GM21526 (cell line): ENCODE data around the gene CATSPERZ.

Experiments used
- ATAC-seq: cut with Tn5 transposase; IDR thresholded peaks from one replicate; pipeline ENCODE4 v1.9.1; 2021; ENCODE audit warnings: moderate library complexity; ENCODE audit not compliant: unreplicated experiment, low FRiP score

The CATSPERZ gene

GRCh38 chr11:64263021-64263946 is 36.9 kb upstream of the CATSPERZ start:
- no peak for ATAC-seq

- ATAC-seq = no peak
These were observed 36.2 kb upstream of the CATSPERZ start for GRCh38 chr11:64263947-64264317.

- no peak for ATAC-seq
These were observed 35.7 kb upstream of the CATSPERZ start for GRCh38 chr11:64264371-64264852.

- no peak for ATAC-seq
These were observed 34.7 kb upstream of the CATSPERZ start for GRCh38 chr11:64265176-64266160.

- ATAC-seq = no peak
These were observed 33.8 kb upstream of the CATSPERZ start for GRCh38 chr11:64266339-64266738.

DNA sequence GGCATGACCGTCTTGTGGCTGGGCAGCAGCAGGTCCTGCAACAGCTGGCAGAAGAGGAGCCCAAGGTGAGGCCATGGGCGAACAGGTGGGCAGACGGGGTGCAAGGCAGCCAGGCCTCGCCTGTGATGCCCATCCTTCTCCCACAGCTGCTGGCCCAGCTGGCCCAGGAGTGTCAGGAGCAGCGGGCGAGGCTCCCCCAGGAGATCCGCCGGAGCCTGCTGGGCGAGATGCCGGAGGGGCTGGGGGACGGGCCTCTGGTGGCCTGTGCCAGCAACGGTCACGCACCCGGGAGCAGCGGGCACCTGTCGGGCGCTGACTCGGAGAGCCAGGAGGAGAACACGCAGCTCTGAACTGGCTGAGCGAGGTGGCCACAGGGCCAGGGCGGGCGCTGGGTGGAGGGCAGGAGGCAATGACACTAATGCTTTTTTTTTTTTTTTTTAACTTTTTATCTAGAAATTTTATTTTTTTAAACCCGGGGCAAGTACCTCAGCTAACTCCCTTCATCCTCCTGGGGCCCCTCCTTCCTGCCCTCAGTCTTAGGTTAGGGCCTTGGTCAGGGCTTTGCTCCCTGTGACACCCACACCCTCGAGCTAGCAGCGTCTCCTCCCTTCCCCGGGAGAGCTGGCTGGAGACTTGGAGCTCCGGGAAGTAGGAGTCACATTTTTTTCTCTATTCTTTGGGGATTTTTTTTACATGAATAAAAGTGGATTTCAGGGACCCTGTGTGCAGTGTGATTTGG is 32.8 kb upstream of the CATSPERZ start:
- ATAC-seq = no peak

- no peak for ATAC-seq
These were observed 31.9 kb upstream of the CATSPERZ start for GRCh38 chr11:64268025-64268892.

GRCh38 chr11:64268893-64269539 is 31.1 kb upstream of the CATSPERZ start:
- peak; percentile 17 for ATAC-seq

DNA sequence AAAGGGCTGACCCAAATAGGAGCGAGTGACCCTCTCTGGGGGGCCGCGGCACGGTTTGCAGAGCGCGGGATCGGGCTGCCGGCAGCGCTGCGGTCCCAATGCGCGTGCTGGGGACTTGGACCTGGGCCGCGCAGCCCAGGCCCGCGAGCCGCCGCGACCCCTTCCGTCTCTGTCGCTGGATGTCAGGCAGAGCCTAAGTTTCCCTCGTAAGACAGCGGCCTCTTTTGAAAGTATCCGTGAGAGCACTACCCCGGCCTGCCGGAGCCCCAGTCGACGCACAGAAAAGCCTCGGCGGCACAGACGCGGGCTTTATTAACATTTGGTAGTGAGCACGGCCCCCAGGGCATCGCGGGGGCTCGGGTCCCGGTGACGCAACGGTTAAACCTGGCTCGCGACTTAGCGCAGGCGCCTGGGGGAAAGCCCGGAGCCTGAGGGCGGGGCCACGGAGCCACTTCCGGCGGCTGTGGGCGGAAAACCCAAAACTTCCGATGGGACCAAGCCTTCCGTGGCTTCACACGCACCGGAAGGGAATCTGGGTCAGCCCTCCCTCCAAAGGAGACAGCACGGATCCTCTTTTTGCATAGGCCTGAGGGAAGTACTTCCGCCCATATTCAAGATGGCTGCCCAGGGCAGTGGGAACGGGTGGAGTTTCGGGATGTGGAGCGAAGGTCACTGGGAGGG is 30.5 kb upstream of the CATSPERZ start:
- ATAC-seq = peak; percentile 48

DNA sequence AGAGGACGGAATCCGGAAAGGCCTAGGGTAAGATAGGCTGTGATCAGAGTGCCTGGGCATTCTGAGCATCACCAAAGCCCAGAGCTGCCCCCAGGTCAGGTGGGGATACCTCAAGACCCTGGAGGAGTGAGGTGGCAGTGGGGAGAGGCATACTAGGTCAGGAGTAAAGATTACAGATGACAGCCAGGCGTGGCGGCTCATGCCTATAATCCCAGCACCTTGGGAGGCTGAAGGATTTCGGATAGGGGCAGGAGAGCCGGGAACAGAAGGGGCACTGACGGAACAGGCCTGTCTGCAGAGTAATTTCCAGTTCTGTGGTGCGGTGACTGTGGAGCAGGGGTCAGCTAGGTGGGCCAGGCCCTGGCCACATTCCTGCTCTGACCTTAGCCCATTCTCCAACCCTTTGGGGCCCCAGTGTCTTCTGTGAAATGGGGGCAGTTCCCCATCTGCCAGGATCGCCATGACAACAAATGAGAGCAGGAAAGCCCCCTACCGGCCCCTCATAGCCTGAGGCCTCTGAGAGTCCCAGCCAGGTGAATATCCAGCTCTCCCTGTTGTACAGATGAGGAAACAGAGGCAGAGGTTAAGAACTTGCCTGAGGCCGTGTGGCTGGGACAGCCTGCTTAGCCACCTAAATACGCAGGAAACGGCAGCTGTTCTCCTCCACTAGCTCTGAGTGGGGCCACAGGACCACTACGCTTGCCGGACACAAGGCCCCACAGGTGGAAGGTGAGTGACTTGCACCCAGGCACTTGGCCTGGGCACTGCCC is 24.9 kb upstream of the CATSPERZ start:
- ATAC-seq = no peak

- no peak for ATAC-seq
These were observed 24.3 kb upstream of the CATSPERZ start for GRCh38 chr11:64275841-64276240.

- no peak for ATAC-seq
These were observed 23.3 kb upstream of the CATSPERZ start for GRCh38 chr11:64276653-64277431.

DNA sequence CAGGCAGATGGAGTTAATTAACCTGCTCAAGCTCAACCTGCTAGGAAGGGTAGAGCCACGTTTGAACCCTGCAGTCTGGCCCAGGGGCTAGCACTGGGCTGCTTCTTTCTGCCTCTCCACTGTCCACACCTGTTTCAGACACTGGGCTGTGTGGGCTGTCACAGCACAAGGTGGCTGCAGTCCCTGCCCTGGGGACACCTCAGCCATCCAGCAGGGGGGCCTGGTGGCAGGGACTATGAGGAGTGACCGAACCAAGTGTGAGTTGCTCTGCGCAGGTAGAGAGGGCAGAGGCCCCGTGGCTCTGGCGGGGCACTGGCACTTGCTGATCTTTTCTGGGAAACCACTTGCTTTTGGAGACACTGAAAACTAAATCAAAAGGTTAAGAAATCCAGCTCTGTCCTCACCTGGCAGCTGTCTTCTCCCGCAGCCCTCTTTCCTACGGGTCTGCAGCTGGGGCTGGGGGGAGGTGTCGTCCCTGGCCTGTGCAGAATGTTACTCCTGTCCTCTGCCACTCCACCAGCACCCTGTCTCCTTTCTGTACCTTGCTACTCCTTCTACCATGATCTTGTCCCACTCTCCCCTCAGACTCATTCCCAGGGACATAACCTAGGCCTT is 21.5 kb upstream of the CATSPERZ start:
- no peak for ATAC-seq

DNA sequence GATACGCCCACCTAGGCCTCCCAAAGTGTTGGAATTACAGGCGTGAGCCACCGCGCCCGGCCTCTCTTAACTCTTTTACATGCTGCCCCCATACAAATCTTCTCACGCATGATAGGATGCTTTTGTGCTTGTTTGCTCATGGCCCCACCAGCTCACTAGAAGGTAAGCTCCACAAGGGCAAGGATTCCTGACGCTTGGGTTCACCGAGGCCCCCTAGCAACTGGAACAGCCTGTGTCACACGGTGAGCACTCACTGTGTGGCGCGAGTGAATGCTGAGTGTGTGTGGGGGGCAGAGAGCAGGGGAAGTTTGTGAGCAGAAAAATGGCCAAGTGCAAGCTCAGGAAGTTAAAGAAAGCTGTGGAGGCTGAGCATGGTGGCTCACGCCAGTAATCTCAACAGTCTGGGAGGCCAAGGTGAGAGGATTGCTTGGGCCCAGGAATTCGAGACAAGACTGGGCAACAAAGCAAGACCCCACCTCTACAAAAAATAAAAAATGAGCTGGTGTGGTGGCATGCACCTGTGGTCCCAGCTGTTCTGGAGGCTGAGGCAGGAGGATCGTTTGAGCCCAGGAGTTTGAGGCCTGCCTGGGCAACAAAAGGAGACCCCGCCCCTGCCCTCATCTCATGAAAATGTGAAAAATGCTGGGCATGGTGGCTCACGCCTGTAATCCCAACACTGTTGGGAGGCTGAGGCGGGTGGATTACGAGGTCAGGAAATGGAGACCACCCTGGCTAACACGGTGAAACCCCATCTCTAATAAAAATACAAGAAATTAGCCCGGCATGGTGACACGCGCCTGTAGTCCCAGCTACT is 18.0 kb upstream of the CATSPERZ start:
- ATAC-seq = no peak

DNA sequence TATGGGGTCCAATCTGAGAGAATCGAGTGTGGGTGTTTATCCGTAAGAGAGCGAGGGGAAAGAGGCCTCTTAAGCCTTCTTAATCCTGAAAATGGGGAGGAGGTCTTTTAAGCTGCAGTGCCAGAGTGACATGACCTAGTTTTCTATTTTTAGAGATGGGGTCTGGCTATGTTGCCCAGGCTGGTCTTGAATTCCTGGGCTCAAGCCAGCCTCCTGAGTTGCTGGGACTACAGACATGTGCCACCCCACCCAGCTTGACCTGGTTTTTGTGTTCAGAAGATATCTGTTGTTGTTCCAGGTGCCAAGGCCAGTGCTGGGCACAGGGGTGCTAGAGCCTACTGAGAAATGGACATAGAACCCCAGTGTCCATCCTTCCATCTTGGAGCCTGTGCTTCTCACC is 17.1 kb upstream of the CATSPERZ start:
- no peak for ATAC-seq
